ENCODE measurements around the gene EVX2. TPM values are rescaled to one million over a fixed set of nuclear protein-coding genes. Genes with fewer than 3 reads are reported as not detected.

The EVX2 gene
- total RNA-seq, 2 donors from 2014 or later: not detected

DNA sequence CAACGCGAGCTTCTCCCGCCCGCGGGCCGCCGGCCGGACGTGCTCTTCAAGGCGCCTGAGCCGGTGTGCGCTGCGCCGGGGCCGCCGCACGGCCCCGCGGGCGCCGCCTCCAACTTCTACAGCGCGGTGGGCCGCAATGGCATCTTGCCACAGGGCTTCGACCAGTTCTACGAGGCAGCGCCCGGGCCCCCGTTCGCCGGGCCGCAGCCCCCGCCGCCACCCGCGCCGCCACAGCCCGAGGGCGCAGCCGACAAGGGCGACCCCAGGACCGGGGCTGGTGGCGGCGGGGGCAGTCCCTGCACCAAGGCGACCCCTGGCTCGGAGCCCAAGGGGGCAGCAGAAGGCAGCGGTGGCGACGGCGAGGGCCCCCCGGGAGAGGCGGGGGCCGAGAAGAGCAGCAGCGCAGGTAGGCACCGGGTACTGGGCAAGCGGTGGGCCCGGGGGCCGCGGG lies 24.0 kb upstream of the EVX2 start:
- Histone ChIP-seq H3K27me3 (peaks cover 73 to 90% of the 10 kb centered on the region in 2 donors), H3K27ac (no peak overlapping the region), H3K36me3 (no peaks in the 10 kb centered on the region), H3K4me3 (no peak overlapping the region), H3K4me1 (peaks cover 0 to 39% of the 10 kb centered on the region in 2 donors), H3K9me3 (no peaks in the 10 kb centered on the region)
- DNase-seq (ENCODE audit: low spot score): no peak
- TF ChIP-seq CTCF (IDR thresholded peaks at IDR 0.05): no peak

- DNase-seq (ENCODE audit: low spot score): no peak
- Histone ChIP-seq H3K36me3 (no peaks in the 10 kb centered on the region), H3K9me3 (no peaks in the 10 kb centered on the region), H3K27ac (no peak within 1 kb of the TSS), H3K27me3 (peaks cover 66 to 90% of the 10 kb centered on the region in 2 donors), H3K4me1 (peaks cover 0 to 39% of the 10 kb centered on the region in 2 donors), H3K4me3 (peak within 1 kb of the TSS in 1 of 2 donors; percentile 32)
- TF ChIP-seq CTCF (IDR thresholded peaks at IDR 0.05): no peak
Measured at GRCh38 chr2:176106581-176107539, 23.1 kb upstream of the EVX2 start, which contains the start of gene HOXD11. Gene HOXD11, plus strand, starts transcription at chr2:176107280. Its CDS starts 76 bp downstream, at chr2:176107356.

- Histone ChIP-seq H3K4me3 (no peak overlapping the region), H3K4me1 (peaks cover 0 to 39% of the 10 kb centered on the region in 2 donors), H3K27ac (no peak overlapping the region), H3K9me3 (no peaks in the 10 kb centered on the region), H3K36me3 (no peaks in the 10 kb centered on the region), H3K27me3 (peaks cover 63 to 92% of the 10 kb centered on the region in 2 donors)
- no peak for DNase-seq (ENCODE audit: low spot score)
- TF ChIP-seq CTCF (IDR thresholded peaks at IDR 0.05): no peak
Measured at GRCh38 chr2:176105730-176106580, 22.2 kb upstream of the EVX2 start.

- H3K27me3 ChIP-seq: peaks cover 61 to 93% of the 10 kb centered on the region in 2 donors
- no peak overlapping the region for H3K27ac ChIP-seq
- H3K4me1 ChIP-seq: peaks cover 0 to 39% of the 10 kb centered on the region in 2 donors
- H3K36me3 ChIP-seq: no peaks in the 10 kb centered on the region
- H3K9me3 ChIP-seq: no peaks in the 10 kb centered on the region
- no peak overlapping the region for H3K4me3 ChIP-seq
- DNase-seq (ENCODE audit: low spot score): no peak
- no peak for TF ChIP-seq CTCF (IDR thresholded peaks at IDR 0.05)
Measured at GRCh38 chr2:176105078-176105729, 21.4 kb upstream of the EVX2 start.

- Histone ChIP-seq H3K4me1 (peaks cover 0 to 46% of the 10 kb centered on the region in 2 donors), H3K4me3 (no peak overlapping the region), H3K9me3 (no peaks in the 10 kb centered on the region), H3K27ac (no peak overlapping the region), H3K36me3 (no peaks in the 10 kb centered on the region), H3K27me3 (peaks cover 58 to 93% of the 10 kb centered on the region in 2 donors)
- TF ChIP-seq CTCF (IDR thresholded peaks at IDR 0.05): no peak
- DNase-seq (ENCODE audit: low spot score): no peak
Measured at GRCh38 chr2:176104316-176105077, 20.7 kb upstream of the EVX2 start.

All from right atrium auricular region (tissue), 2 donors.